Iris pigment epithelial cell (primary cell): Measurements from ENCODE around the gene CRPPA.
A peak's percentile ranks its signal among the peaks of the same experiment; 100 is the strongest.
"Not testable (repeated sequence)": the region's sequence is repeated elsewhere in the genome, so short reads cannot be mapped to it uniquely, and the experiment has no call there.

Experiments
- DNase-seq: peaks from one replicate; pipeline ENCODE4 v3.0.0-alpha.2; 2011; ENCODE audit warnings: low read depth

Gene CRPPA

GRCh38 chr7:16421333-16422102 lies at the start of gene CRPPA:
Gene CRPPA (minus strand): TSS chr7:16421538. CDS start chr7:16421322, 216 bp downstream.
- DNase-seq = peak; percentile 50

GRCh38 chr7:16465469-16466361 lies 44.4 kb upstream of the CRPPA start, which contains the start of gene SOSTDC1:
Gene SOSTDC1 (minus strand): TSS chr7:16465738. CDS start chr7:16465668, 70 bp downstream.
- DNase-seq = peak; percentile 16

GRCh38 chr7:16463949-16464715 lies 42.8 kb upstream of the CRPPA start:
- no peak for DNase-seq

- no peak for DNase-seq
Observed at GRCh38 chr7:16463520-16463919, 42.2 kb upstream of the CRPPA start.

- no peak for DNase-seq
Observed at GRCh38 chr7:16462431-16462889, 41.1 kb upstream of the CRPPA start.

- no peak for DNase-seq
Observed at GRCh38 chr7:16460789-16461493, 39.6 kb upstream of the CRPPA start.

GRCh38 chr7:16456303-16456702 lies 35.0 kb upstream of the CRPPA start:
- DNase-seq = not testable (repeated sequence)

- no peak for DNase-seq
Observed at GRCh38 chr7:16455591-16455990, 34.3 kb upstream of the CRPPA start.

- DNase-seq = no peak
Observed at GRCh38 chr7:16450366-16450765, 29.0 kb upstream of the CRPPA start.

GRCh38 chr7:16447876-16448275 lies 26.5 kb upstream of the CRPPA start:
- no peak for DNase-seq

GRCh38 chr7:16446508-16446907 lies 25.2 kb upstream of the CRPPA start:
- DNase-seq = no peak

GRCh38 chr7:16443871-16444270 lies 22.5 kb upstream of the CRPPA start:
- DNase-seq = not testable (repeated sequence)

GRCh38 chr7:16438988-16439387 lies 17.6 kb upstream of the CRPPA start:
- no peak for DNase-seq

GRCh38 chr7:16436306-16436705 lies 15.0 kb upstream of the CRPPA start:
- DNase-seq = no peak

GRCh38 chr7:16433568-16434122 lies 12.3 kb upstream of the CRPPA start:
- no peak for DNase-seq

GRCh38 chr7:16432425-16432731 lies 11.0 kb upstream of the CRPPA start:
- DNase-seq = no peak

GRCh38 chr7:16431646-16432424 lies 10.5 kb upstream of the CRPPA start:
- no peak for DNase-seq

GRCh38 chr7:16430133-16430532 lies 8.8 kb upstream of the CRPPA start:
- DNase-seq = peak; percentile 40

GRCh38 chr7:16428672-16429071 lies 7.3 kb upstream of the CRPPA start:
- peak; percentile 82 for DNase-seq

GRCh38 chr7:16428182-16428581 lies 6.8 kb upstream of the CRPPA start:
- no peak for DNase-seq
